Psoas muscle (tissue), 8 donors: ENCODE measurements around the gene HAT1. TPM values are rescaled to one million over a fixed set of nuclear protein-coding genes. Genes with fewer than 3 reads are reported as not detected.

ENCODE experiments used
- ATAC-seq, 4 donors: fragments of 200-7000 bp; cut with Tn5 transposase; one replicate each; pipeline ENCODE4 v1.9.1; 2020; ENCODE audit warnings: moderate library complexity in 3 of 4, mild to moderate bottlenecking in 2 of 4
- DNase-seq, 2 donors: peaks; one replicate each; pipeline ENCODE4 v3.0.0-alpha.2; 2020
- H3K27ac ChIP-seq: fragments of 200-600 bp; one replicate; pipeline ENCODE4 v1.8.0; 2022
- H3K27me3 ChIP-seq, 3 donors: fragments of 200-600 bp in 1 of 3; one replicate each; pipeline versions ENCODE4 v1.6.1 to v1.8.0; 2013 to 2022; ENCODE audit warnings: low read length in 2 of 3, mild to moderate bottlenecking in 2 of 3, moderate library complexity in 1 of 3; ENCODE audit not compliant: insufficient read depth in 3 of 3
- H3K36me3 ChIP-seq, 2 donors: fragments of 200-600 bp in 1 of 2; one replicate each; pipeline versions ENCODE4 v1.6.1 to v1.8.0; 2013 to 2022; ENCODE audit warnings: low read depth in 1 of 2, mild to moderate bottlenecking in 1 of 2, moderate library complexity in 1 of 2; ENCODE audit not compliant: insufficient read depth in 1 of 2
- H3K4me1 ChIP-seq: fragments of 200-600 bp; one replicate; pipeline ENCODE4 v1.8.0; 2022
- H3K4me3 ChIP-seq: fragments of 200-600 bp; one replicate; pipeline ENCODE4 v1.8.0; 2022; ENCODE audit warnings: mild to moderate bottlenecking
- H3K9me3 ChIP-seq: fragments of 200-600 bp; one replicate; pipeline ENCODE4 v1.8.0; 2022
- CTCF ChIP-seq: fragments of 200-600 bp; IDR thresholded peaks from one replicate; pipeline ENCODE4 v1.8.0; 2022; ENCODE audit warnings: antibody characterized with exemption
- WGBS, 3 donors: extraction: QIAGEN DNeasy Blood & Tissue Kit; methylation state at CpG; one replicate each; pipeline versions ENCODE4 v1.1.6 to v1.1.7; 2013; 5-methylcytosine and 5-hydroxymethylcytosine counted together
- intact Hi-C, 2 donors: fragments of 100-400 bp; cut with DNase I; formaldehyde crosslinking; loops; one replicate each; pipeline versions ENCODE4 v1.11.0 to v1.14.2; 2022
- polyA plus RNA-seq, 3 donors: library from polyadenylated mRNA; stranded (reverse); fragments of 200-250 nt; gene quantifications; one replicate each; pipeline ENCODE4 v1.2.3, GENCODE V29; 2013
- total RNA-seq, 4 donors: library from RNA; stranded (reverse); fragmentation: NEBNext Ultra II Directional in 2 of 4; extraction: Animal tissue kit (Norgen Biotek cat#: 25700) in 2 of 4; gene quantifications; one replicate each; pipeline versions ENCODE4 v1.2.1 to v1.2.4, GENCODE V29; 2021 to 2023
- donor health status: healthy with polysubstance abuse.
- donor health status: DM: no; HTN: no; CAD: no; lungs with moderate emphysema.
- donor health status: Bipolar disorder and iron deficiency.
- donor health status: healthy.
- donor health status: DM: yes; HTN: yes; CAD: no.
- donor health status: DM: no; HTN: no; CAD: no.
- donor health status: DM: no; HTN: no; CAD: no.
- donor health status: DM: yes; HTN: yes; CAD: no.

The HAT1 gene
- total and polyA plus RNA-seq, 7 donors = 31.8 to 94.6 (median 54.7) TPM

- Histone ChIP-seq H3K4me1 (peaks cover 26% of the 10 kb centered on the region), H3K9me3 (no peaks in the 10 kb centered on the region), H3K36me3 (peaks cover 0 to 26% of the 10 kb centered on the region in 2 donors), H3K4me3 (peak overlapping the region; percentile 95), H3K27ac (peak overlapping the region; percentile 97), H3K27me3 (no peaks in the 10 kb centered on the region)
- DNase-seq (peak in 1 of 2 donors; percentile 49), ATAC-seq (peak in 1 of 4 donors; percentile 32)
- no peak for TF ChIP-seq CTCF
- 15 to 20% (median 16%) methylated on average over 13 of the region's 13 CpGs for WGBS, 3 donors
- intact Hi-C loops = loop anchor here in 1 of 2 donors (2.0 to 10.0 kb wide), 2 partner anchors 28 to 182 kb away; partner anchors contain the start of genes DLX2 and SLC25A12
These were observed 945 bp downstream of the HAT1 start for GRCh38 chr2:171923206-171923605.

GRCh38 chr2:171924170-171924942 lies 2.1 kb downstream of the HAT1 start:
- H3K27me3 ChIP-seq = no peaks in the 10 kb centered on the region
- H3K27ac ChIP-seq = peak overlapping the region; percentile 97
- peaks cover 26% of the 10 kb centered on the region for H3K4me1 ChIP-seq
- intact Hi-C loops = loop anchor here in 1 of 2 donors (10.0 kb wide), 1 partner anchor 180 kb away; the partner anchor contains the start of gene DLX2
- DNase-seq (no peak), ATAC-seq (no peak)
- WGBS, 3 donors = 93 to 95% (median 95%) methylated on average over 17 of the region's 17 CpGs
- H3K4me3 ChIP-seq = peak overlapping the region; percentile 95
- H3K9me3 ChIP-seq = no peaks in the 10 kb centered on the region
- H3K36me3 ChIP-seq = peaks cover 0 to 32% of the 10 kb centered on the region in 2 donors
- TF ChIP-seq CTCF = no peak

GRCh38 chr2:171930385-171930784 lies 8.1 kb downstream of the HAT1 start:
- ATAC-seq = no peak
- Histone ChIP-seq H3K9me3 (no peaks in the 10 kb centered on the region), H3K27ac (no peak overlapping the region), H3K36me3 (peaks cover 0 to 30% of the 10 kb centered on the region in 2 donors), H3K27me3 (no peaks in the 10 kb centered on the region), H3K4me1 (peaks cover 2% of the 10 kb centered on the region), H3K4me3 (no peak overlapping the region)
- no peak for TF ChIP-seq CTCF
- no peak for DNase-seq
- WGBS, 3 donors = 98 to 99% (median 98%) methylated on average over 4 of the region's 4 CpGs
- intact Hi-C loops = no loop called here

- Histone ChIP-seq H3K9me3 (no peaks in the 10 kb centered on the region), H3K27me3 (no peaks in the 10 kb centered on the region), H3K27ac (peak overlapping the region; percentile 90), H3K4me1 (peaks cover 15% of the 10 kb centered on the region), H3K36me3 (no peaks in the 10 kb centered on the region), H3K4me3 (peak overlapping the region; percentile 50)
- 36 to 50% (median 36%) methylated on average over 9 of the region's 9 CpGs for WGBS, 3 donors
- intact Hi-C loops = no loop called here
- ATAC-seq = peak; percentile 82 to 91 (median 88)
- DNase-seq = no peak
- no peak for TF ChIP-seq CTCF
These were observed 16.9 kb downstream of the HAT1 start for GRCh38 chr2:171939058-171939742.
